OCI-LY1 (cell line): ENCODE results near the gene KAT5.

Experiments used
- EZH2 ChIP-seq: fragments of 200-600 bp; sonication (generic), shearing (Covaris generic); IDR thresholded peaks from 2 replicates; pipeline ENCODE4 v1.8.0; 2017; ENCODE audit warnings: borderline replicate concordance, mixed run types, mild to moderate bottlenecking, antibody characterized with exemption, low read length, moderate library complexity, mixed read lengths
- TF ChIP-seq, protein P1 (sequence below): fragments of 200-600 bp; sonication (generic), shearing (Covaris generic); IDR thresholded peaks from 2 replicates; pipeline ENCODE4 v1.5.1; 2017; ENCODE audit warnings: mild to moderate bottlenecking, antibody characterized with exemption, low read length, moderate library complexity, mixed read lengths

- TF ChIP-seq, protein P1, sequence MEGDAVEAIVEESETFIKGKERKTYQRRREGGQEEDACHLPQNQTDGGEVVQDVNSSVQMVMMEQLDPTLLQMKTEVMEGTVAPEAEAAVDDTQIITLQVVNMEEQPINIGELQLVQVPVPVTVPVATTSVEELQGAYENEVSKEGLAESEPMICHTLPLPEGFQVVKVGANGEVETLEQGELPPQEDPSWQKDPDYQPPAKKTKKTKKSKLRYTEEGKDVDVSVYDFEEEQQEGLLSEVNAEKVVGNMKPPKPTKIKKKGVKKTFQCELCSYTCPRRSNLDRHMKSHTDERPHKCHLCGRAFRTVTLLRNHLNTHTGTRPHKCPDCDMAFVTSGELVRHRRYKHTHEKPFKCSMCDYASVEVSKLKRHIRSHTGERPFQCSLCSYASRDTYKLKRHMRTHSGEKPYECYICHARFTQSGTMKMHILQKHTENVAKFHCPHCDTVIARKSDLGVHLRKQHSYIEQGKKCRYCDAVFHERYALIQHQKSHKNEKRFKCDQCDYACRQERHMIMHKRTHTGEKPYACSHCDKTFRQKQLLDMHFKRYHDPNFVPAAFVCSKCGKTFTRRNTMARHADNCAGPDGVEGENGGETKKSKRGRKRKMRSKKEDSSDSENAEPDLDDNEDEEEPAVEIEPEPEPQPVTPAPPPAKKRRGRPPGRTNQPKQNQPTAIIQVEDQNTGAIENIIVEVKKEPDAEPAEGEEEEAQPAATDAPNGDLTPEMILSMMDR = peak; percentile 95
- TF ChIP-seq EZH2 = no peak
These were observed at the start of gene KAT5 for GRCh38 chr11:65711785-65712632.
